GM12878 (cell line): Measurements from ENCODE around the gene DEFB125. TPM values are rescaled to one million over a fixed set of nuclear protein-coding genes. Genes with fewer than 3 reads are reported as not detected.

ENCODE experiments used
- ATAC-seq: fragments of 200-7000 bp; cut with Tn5 transposase; 3 replicates; pipeline ENCODE4 v1.9.1; 2020; ENCODE audit warnings: mild to moderate bottlenecking, moderate library complexity
- BruUV-seq: library from RNA; stranded (reverse); fragments of 400-500 nt; replicated peaks from 2 replicates; lab custom pipeline; 2021; lab: Mats Ljungman, UMichigan
- CTCF ChIA-PET: fragments of 300-600 bp; sonication (Branson Sonifier 250); formaldehyde crosslinking; extraction: SDS; loops from one replicate; lab custom pipeline; 2021; ENCODE audit warnings: inconsistent platforms; lab: Yijun Ruan, JAX
- POLR2A ChIA-PET: fragments of 350-600 bp; formaldehyde crosslinking; extraction: SDS; loops from one replicate; lab custom pipeline; 2021; ENCODE audit warnings: inconsistent platforms; lab: Charles Lee
- RAD21 ChIA-PET: fragments of 300-600 bp; sonication (Branson Sonifier 250); formaldehyde crosslinking; loops from one replicate; lab custom pipeline; 2023; ENCODE audit warnings: antibody characterized with exemption; ENCODE audit not compliant: unreplicated experiment; lab: Charles Lee
- SMC1A ChIA-PET: fragments of 300-600 bp; sonication (Branson Sonifier 250); formaldehyde crosslinking; loops from one replicate; lab custom pipeline; 2023; ENCODE audit not compliant: unreplicated experiment, uncharacterized antibody; lab: Charles Lee
- DNase-seq: peaks from one replicate; pipeline ENCODE4 v3.0.0-alpha.2; 2011; ENCODE audit warnings: low read depth, low spot score
- FAIRE-seq: peaks from 3 replicates; lab custom pipeline; 2011; peaks lifted over from hg19 to GRCh38; lab: Jason Lieb, UNC
- H2AFZ ChIP-seq: 2 replicates; pipeline ENCODE4 v1.6.0; 2011; ENCODE audit warnings: low read depth, low read length, control low read depth; ENCODE audit not compliant: control insufficient read depth
- H3K27ac ChIP-seq: 2 replicates; pipeline ENCODE4 v1.5.1; 2011; ENCODE audit warnings: control low read depth; ENCODE audit not compliant: control insufficient read depth, insufficient read depth
- H3K27me3 ChIP-seq, 2 experiments: replicated peaks in 1 of 2; 2 replicates each; pipeline versions ENCODE4 v1.6.0 to v1.6.1; 2011; ENCODE audit warnings: low read length in 1 of 2; ENCODE audit not compliant: control insufficient read depth in 2 of 2, insufficient read depth in 2 of 2
- H3K36me3 ChIP-seq, 2 experiments: 2 replicates each; pipeline ENCODE4 v1.5.1; 2011; ENCODE audit warnings: low read length in 1 of 2; ENCODE audit not compliant: control insufficient read depth in 2 of 2, insufficient read depth in 2 of 2
- H3K4me1 ChIP-seq: 2 replicates; pipeline ENCODE4 v1.6.1; 2011; ENCODE audit warnings: mild to moderate bottlenecking, low read length, moderate library complexity, mixed read lengths; ENCODE audit not compliant: control insufficient read depth, insufficient read depth
- H3K4me2 ChIP-seq: 2 replicates; pipeline ENCODE4 v1.6.0; 2011; ENCODE audit warnings: control low read depth; ENCODE audit not compliant: control insufficient read depth, insufficient read depth
- H3K4me3 ChIP-seq: fragments of 200-600 bp; sonication (generic); 2 replicates; pipeline ENCODE4 v1.5.1; 2016
- H3K79me2 ChIP-seq: 2 replicates; pipeline ENCODE4 v1.6.0; 2011; ENCODE audit warnings: low read length; ENCODE audit not compliant: control insufficient read depth, insufficient read depth
- H3K9ac ChIP-seq: 2 replicates; pipeline ENCODE4 v1.8.0; 2011; ENCODE audit warnings: low read length, control low read depth, mixed read lengths; ENCODE audit not compliant: control insufficient read depth, insufficient read depth
- H3K9me3 ChIP-seq: replicated peaks from 3 replicates; pipeline ENCODE4 v1.5.1; 2011; ENCODE audit warnings: mild to moderate bottlenecking, low read length; ENCODE audit not compliant: control insufficient read depth, insufficient read depth
- H4K20me1 ChIP-seq: 2 replicates; pipeline ENCODE4 v1.6.0; 2011; ENCODE audit not compliant: control insufficient read depth, insufficient read depth
- BHLHE40 ChIP-seq, 2 experiments: fragments of 450-650 bp in 1 of 2; IDR thresholded peaks; 2 replicates each; pipeline ENCODE4 v1.6.1; 2011 to 2017; ENCODE audit warnings: low read depth in 2 of 2, borderline replicate concordance in 1 of 2, improper control_type of control experiment in 1 of 2, low read length in 1 of 2, mild to moderate bottlenecking in 1 of 2
- CBFB ChIP-seq: IDR thresholded peaks from 2 replicates; pipeline ENCODE4 v1.6.1; 2016; ENCODE audit warnings: antibody characterized with exemption, low read depth
- CBX3 ChIP-seq: fragments of 200-600 bp; sonication (generic); IDR thresholded peaks from 2 replicates; pipeline ENCODE4 v1.6.1; 2016; ENCODE audit warnings: low read depth, borderline replicate concordance
- CEBPZ ChIP-seq: fragments of 150-350 bp; IDR thresholded peaks from 2 replicates; pipeline ENCODE4 v1.6.1; 2016; ENCODE audit warnings: low read depth, low read length
- CREB1 ChIP-seq: IDR thresholded peaks from 2 replicates; pipeline ENCODE4 v1.6.1; 2012; ENCODE audit warnings: low read depth, mild to moderate bottlenecking, inconsistent platforms
- CTCF ChIP-seq, 3 experiments: IDR thresholded peaks in 2 of 3; conservative IDR thresholded peaks in 1 of 3; 2 replicates each; pipeline ENCODE4 v1.5.1; 2011; ENCODE audit warnings: low read depth in 3 of 3, low read length in 3 of 3, mild to moderate bottlenecking in 3 of 3, control low read depth in 2 of 3, moderate library complexity in 2 of 3, inconsistent platforms in 1 of 3, mixed read lengths in 1 of 3; ENCODE audit not compliant: control insufficient read depth in 2 of 3, insufficient read depth in 1 of 3; ENCODE audit errors: extremely low read depth in 1 of 3
- JUNB ChIP-seq: IDR thresholded peaks from 2 replicates; pipeline ENCODE4 v1.6.1; 2016; ENCODE audit warnings: antibody characterized with exemption, mild to moderate bottlenecking
- NFYA ChIP-seq: IDR thresholded peaks from 2 replicates; pipeline ENCODE4 v1.6.1; 2011; ENCODE audit warnings: low read depth, mild to moderate bottlenecking, low read length, improper control_type of control experiment, borderline replicate concordance
- PAX8 ChIP-seq: fragments of 450-650 bp; IDR thresholded peaks from 2 replicates; pipeline ENCODE4 v1.6.1; 2017; ENCODE audit warnings: mild to moderate bottlenecking, moderate library complexity
- SIN3A ChIP-seq: IDR thresholded peaks from 2 replicates; pipeline ENCODE4 v1.6.1; 2012; ENCODE audit warnings: low read depth, low read length, improper control_type of control experiment
- TAF1 ChIP-seq: IDR thresholded peaks from 2 replicates; pipeline ENCODE4 v1.6.1; 2011; ENCODE audit warnings: mild to moderate bottlenecking, low read depth, low read length, borderline replicate concordance
- ZBTB11 ChIP-seq: fragments of 450-650 bp; formaldehyde crosslinking; IDR thresholded peaks from 2 replicates; pipeline ENCODE4 v1.5.0; 2022; ENCODE audit warnings: mild to moderate bottlenecking, missing genetic modification characterization
- ZNF274 ChIP-seq: IDR thresholded peaks from one replicate; pipeline ENCODE4 v1.8.0; 2011; ENCODE audit not compliant: insufficient read length, insufficient read depth
- in situ Hi-C: fragments of 300-500 bp; cut with MboI; formaldehyde crosslinking; loops from 9 replicates; pipeline ENCODE4 v1.14.3; 2018; ENCODE audit warnings: mixed read lengths
- intact Hi-C: fragments of 100-400 bp; cut with micrococcal nuclease; formaldehyde crosslinking; loops from one replicate; pipeline ENCODE4 v1.14.2; 2022; ENCODE audit not compliant: unreplicated experiment
- polyA plus RNA-seq, 11 experiments: library from polyadenylated mRNA; depleted of rRNA in 4 of 11; unstranded in 6 of 11; stranded (reverse) in 5 of 11; fragments of >200 nt; fragmentation: Nextera tagmentation in 4 of 11; fragmentation: Illumina TruSeq in 1 of 11; extraction: Ambion mirVana in 4 of 11; extraction: Trizol in 1 of 11; gene quantifications; 1 replicate in 1 of 11; 2 replicates in 10 of 11; pipeline versions ENCODE4 v1.2.1 to v1.2.3, GENCODE V29; 2011 to 2016; ENCODE audit warnings: inconsistent platforms in 2 of 11, missing spikeins in 2 of 11, low read depth in 1 of 11
- total RNA-seq, 4 experiments: library from RNA; depleted of rRNA in 3 of 4; stranded (reverse); fragments of >200 nt in 3 of 4; fragmentation: Illumina TruSeq in 1 of 4; extraction: Trizol in 1 of 4; gene quantifications; 2 replicates each; pipeline versions ENCODE4 v1.2.1 to v1.2.3, GENCODE V29; 2013 to 2021
- TF ChIP-seq, protein P1 (sequence below): fragments of 450-650 bp; IDR thresholded peaks from 2 replicates; pipeline ENCODE4 v1.6.1; 2018; ENCODE audit warnings: mild to moderate bottlenecking, low read depth, moderate library complexity; ENCODE audit not compliant: partially characterized antibody

The DEFB125 gene
- total and polyA plus RNA-seq, 10 of the 15 experiments (the other 5 are each of a cell fraction or from before 2014, with no cell fraction given): not detected

GRCh38 chr20:93641-94040 lies 6.2 kb downstream of the DEFB125 start:
- in situ Hi-C loops: no loop called here
- ATAC-seq: no peak
- BruUV-seq: no TSS peak
- Histone ChIP-seq H3K27me3 (no peaks in the 10 kb centered on the region), H2AFZ (no peak overlapping the region), H3K27ac (no peak overlapping the region), H3K36me3 (no peaks in the 10 kb centered on the region), H3K4me1 (no peaks in the 10 kb centered on the region), H3K4me2 (no peak overlapping the region), H3K9ac (no peak overlapping the region), H4K20me1 (no peaks in the 10 kb centered on the region), H3K9me3 (no peaks in the 10 kb centered on the region), H3K79me2 (no peaks in the 10 kb centered on the region), H3K4me3 (no peak overlapping the region)
- ChIA-PET SMC1A (no interaction called here), RAD21 (no interaction called here), POLR2A (no interaction called here), CTCF (interaction anchor here (0.5 kb wide), 1 partner anchor 663 kb away, joined by 3 read pairs; no protein-coding TSS in a partner anchor)
- no peak for FAIRE-seq
- intact Hi-C loops: no loop called here
- DNase-seq: no peak
- TF ChIP-seq JUNB (no peak), NFYA (no peak), CTCF (IDR thresholded peaks at IDR 0.05 in 2 of 3, conservative IDR thresholded peaks at IDR 0.05 in 1 of 3; ENCODE audit: control insufficient read depth in 2 of 3, extremely low read depth in 1 of 3, insufficient read depth in 1 of 3, low read depth in 3 of 3, low read length in 3 of 3) (no peak), CREB1 (no peak), ZBTB11 (CRISPR knock-in tag) (no peak), ZNF274 (no peak), CBX3 (no peak), CEBPZ (no peak), SIN3A (no peak), PAX8 (no peak), BHLHE40 (IDR thresholded peaks at IDR 0.05; ENCODE audit: borderline replicate concordance in 1 of 2, low read depth in 2 of 2, low read length in 1 of 2) (no peak), CBFB (no peak), TAF1 (no peak)
- TF ChIP-seq, protein P1, sequence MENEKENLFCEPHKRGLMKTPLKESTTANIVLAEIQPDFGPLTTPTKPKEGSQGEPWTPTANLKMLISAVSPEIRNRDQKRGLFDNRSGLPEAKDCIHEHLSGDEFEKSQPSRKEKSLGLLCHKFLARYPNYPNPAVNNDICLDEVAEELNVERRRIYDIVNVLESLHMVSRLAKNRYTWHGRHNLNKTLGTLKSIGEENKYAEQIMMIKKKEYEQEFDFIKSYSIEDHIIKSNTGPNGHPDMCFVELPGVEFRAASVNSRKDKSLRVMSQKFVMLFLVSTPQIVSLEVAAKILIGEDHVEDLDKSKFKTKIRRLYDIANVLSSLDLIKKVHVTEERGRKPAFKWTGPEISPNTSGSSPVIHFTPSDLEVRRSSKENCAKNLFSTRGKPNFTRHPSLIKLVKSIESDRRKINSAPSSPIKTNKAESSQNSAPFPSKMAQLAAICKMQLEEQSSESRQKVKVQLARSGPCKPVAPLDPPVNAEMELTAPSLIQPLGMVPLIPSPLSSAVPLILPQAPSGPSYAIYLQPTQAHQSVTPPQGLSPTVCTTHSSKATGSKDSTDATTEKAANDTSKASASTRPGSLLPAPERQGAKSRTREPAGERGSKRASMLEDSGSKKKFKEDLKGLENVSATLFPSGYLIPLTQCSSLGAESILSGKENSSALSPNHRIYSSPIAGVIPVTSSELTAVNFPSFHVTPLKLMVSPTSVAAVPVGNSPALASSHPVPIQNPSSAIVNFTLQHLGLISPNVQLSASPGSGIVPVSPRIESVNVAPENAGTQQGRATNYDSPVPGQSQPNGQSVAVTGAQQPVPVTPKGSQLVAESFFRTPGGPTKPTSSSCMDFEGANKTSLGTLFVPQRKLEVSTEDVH: no peak
